22Rv1 (cell line): ENCODE measurements around the gene SAE1.

Experiments used
- ZFX ChIP-seq: fragments of 450-650 bp; IDR thresholded peaks from 2 replicates; pipeline ENCODE4 v1.6.1; 2017; ENCODE audit warnings: antibody characterized with exemption, borderline replicate concordance
- TF ChIP-seq, protein P1 (sequence below): fragments of 450-650 bp; IDR thresholded peaks from 2 replicates; pipeline ENCODE4 v1.5.1; 2017; ENCODE audit warnings: mild to moderate bottlenecking

DNA sequence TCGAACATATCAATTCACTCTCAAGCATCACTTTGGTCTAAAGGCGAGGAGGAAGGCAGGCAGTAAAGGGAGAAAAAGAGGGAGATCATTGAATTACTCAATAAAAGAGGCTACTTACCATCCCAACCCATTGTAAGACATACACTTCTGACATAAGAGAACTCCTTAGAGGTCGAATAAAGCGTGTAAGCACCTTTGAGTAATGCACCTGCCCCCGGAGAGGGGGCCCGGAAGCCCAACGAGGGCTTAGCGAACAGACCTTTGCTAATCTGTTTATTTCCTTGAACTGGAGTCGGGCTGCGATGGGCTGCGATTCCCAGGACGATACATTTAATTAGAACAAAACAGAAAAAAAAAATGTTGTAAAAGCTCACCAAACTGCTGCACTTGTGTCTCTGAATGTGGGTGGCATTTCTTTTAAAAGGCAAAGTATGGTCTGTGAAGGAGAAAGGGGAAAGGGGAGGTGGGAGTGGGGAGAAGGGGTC lies 20.1 kb upstream of the SAE1 start:
- TF ChIP-seq, protein P1, sequence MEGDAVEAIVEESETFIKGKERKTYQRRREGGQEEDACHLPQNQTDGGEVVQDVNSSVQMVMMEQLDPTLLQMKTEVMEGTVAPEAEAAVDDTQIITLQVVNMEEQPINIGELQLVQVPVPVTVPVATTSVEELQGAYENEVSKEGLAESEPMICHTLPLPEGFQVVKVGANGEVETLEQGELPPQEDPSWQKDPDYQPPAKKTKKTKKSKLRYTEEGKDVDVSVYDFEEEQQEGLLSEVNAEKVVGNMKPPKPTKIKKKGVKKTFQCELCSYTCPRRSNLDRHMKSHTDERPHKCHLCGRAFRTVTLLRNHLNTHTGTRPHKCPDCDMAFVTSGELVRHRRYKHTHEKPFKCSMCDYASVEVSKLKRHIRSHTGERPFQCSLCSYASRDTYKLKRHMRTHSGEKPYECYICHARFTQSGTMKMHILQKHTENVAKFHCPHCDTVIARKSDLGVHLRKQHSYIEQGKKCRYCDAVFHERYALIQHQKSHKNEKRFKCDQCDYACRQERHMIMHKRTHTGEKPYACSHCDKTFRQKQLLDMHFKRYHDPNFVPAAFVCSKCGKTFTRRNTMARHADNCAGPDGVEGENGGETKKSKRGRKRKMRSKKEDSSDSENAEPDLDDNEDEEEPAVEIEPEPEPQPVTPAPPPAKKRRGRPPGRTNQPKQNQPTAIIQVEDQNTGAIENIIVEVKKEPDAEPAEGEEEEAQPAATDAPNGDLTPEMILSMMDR, result no peak
- no peak for TF ChIP-seq ZFX
